Measurements from ENCODE around the gene LBH. TPM values are rescaled to one million over a fixed set of nuclear protein-coding genes. Genes with fewer than 3 reads are reported as not detected.

LBH gene
- total RNA-seq, 1 experiment from 2014 or later = 5.8 TPM

DNA sequence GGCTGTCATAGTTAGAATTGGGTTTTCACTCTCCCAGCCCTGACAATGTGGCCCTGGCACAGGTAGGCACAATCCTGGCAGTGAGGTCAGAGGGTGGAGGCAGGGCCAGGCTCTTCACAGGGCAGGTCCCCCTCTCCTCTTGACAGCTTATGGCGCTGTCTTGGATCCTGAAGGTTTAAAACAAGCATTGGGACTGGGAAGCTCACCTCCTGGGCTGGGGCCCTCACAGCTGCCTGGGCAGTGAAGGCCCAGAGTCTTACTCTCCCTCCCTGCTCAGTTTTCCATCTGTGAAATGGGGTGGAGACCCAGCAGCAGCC lies 23.3 kb downstream of the LBH start:
- TF ChIP-seq, protein P1, sequence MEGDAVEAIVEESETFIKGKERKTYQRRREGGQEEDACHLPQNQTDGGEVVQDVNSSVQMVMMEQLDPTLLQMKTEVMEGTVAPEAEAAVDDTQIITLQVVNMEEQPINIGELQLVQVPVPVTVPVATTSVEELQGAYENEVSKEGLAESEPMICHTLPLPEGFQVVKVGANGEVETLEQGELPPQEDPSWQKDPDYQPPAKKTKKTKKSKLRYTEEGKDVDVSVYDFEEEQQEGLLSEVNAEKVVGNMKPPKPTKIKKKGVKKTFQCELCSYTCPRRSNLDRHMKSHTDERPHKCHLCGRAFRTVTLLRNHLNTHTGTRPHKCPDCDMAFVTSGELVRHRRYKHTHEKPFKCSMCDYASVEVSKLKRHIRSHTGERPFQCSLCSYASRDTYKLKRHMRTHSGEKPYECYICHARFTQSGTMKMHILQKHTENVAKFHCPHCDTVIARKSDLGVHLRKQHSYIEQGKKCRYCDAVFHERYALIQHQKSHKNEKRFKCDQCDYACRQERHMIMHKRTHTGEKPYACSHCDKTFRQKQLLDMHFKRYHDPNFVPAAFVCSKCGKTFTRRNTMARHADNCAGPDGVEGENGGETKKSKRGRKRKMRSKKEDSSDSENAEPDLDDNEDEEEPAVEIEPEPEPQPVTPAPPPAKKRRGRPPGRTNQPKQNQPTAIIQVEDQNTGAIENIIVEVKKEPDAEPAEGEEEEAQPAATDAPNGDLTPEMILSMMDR (conservative IDR thresholded peaks at IDR 0.05; ENCODE audit: low read depth, low read length) = no peak
- TF ChIP-seq EZH2phosphoT487 (IDR thresholded peaks at IDR 0.05; ENCODE audit: borderline replicate concordance, low read length) = no peak
- TF ChIP-seq EZH2 (IDR thresholded peaks at IDR 0.05; ENCODE audit: low read length, unreplicated experiment) = no peak
- intact Hi-C loops (cut with micrococcal nuclease) = no loop called here
- Histone ChIP-seq H3K27ac (ENCODE audit: low read length) (no peak overlapping the region), H3K9me3 (ENCODE audit: low read length) (no peaks in the 10 kb centered on the region), H3K9ac (ENCODE audit: low read length) (no peak overlapping the region), H3K4me1 (ENCODE audit: insufficient read depth, low read length) (no peaks in the 10 kb centered on the region), H3K36me3 (ENCODE audit: low read depth, low read length) (no peaks in the 10 kb centered on the region), H3K79me2 (ENCODE audit: low read length) (no peaks in the 10 kb centered on the region), H3K4me2 (ENCODE audit: low read length) (no peak overlapping the region), H3K4me3 (ENCODE audit: low read length) (no peak overlapping the region), H4K20me1 (ENCODE audit: low read length) (no peaks in the 10 kb centered on the region), H3F3A (ENCODE audit: low read length, unreplicated experiment) (no peaks in the 10 kb centered on the region), H3K9me2 (replicated peaks; ENCODE audit: low read length) (no peaks in the 10 kb centered on the region), H2AFZ (ENCODE audit: low read length) (no peak overlapping the region), H3K27me3 (ENCODE audit: low read length) (peaks cover 5% of the 10 kb centered on the region; the same call in 1 of the 2 replicates)
- no peak for ATAC-seq
- ChIA-PET CTCF (no interaction called here), POLR2A (ENCODE audit: unreplicated experiment) (no interaction called here)
- no TSS peak for BruUV-seq (replicated peaks)
- DNase-seq = no peak

DNA sequence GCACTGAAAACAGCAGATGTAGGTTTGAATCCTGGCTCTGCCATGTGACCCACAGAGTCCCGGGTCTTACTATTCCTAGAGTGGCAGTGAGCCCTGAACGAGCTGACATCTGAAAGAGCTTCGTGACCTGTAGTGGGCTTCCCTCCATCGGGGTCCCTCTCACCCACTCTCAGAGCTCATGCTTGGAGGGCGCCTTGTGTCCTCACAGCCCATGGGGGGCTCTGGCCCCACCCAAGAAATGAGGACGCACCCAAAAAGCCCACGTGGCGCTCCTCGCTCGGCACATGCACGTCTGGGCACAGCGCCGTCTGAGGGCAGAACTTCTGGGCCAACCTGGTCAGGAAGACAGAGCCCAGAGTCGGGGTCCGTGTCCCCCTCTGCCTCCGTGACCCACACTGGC lies 23.7 kb downstream of the LBH start:
- Histone ChIP-seq H3F3A (ENCODE audit: low read length, unreplicated experiment) (no peaks in the 10 kb centered on the region), H3K9me3 (ENCODE audit: low read length) (no peaks in the 10 kb centered on the region), H4K20me1 (ENCODE audit: low read length) (no peaks in the 10 kb centered on the region), H3K27me3 (ENCODE audit: low read length) (peaks cover 3% of the 10 kb centered on the region; the same call in 1 of the 2 replicates), H3K4me3 (ENCODE audit: low read length) (no peak overlapping the region), H3K4me2 (ENCODE audit: low read length) (no peak overlapping the region), H3K4me1 (ENCODE audit: insufficient read depth, low read length) (no peaks in the 10 kb centered on the region), H3K36me3 (ENCODE audit: low read depth, low read length) (no peaks in the 10 kb centered on the region), H3K9me2 (replicated peaks; ENCODE audit: low read length) (no peaks in the 10 kb centered on the region), H3K27ac (ENCODE audit: low read length) (no peak overlapping the region), H3K9ac (ENCODE audit: low read length) (no peak overlapping the region), H3K79me2 (ENCODE audit: low read length) (no peaks in the 10 kb centered on the region), H2AFZ (ENCODE audit: low read length) (no peak overlapping the region)
- DNase-seq (no peak), ATAC-seq (no peak)
- BruUV-seq (replicated peaks) = no TSS peak
- intact Hi-C loops (cut with micrococcal nuclease) = no loop called here
- TF ChIP-seq EZH2 (IDR thresholded peaks at IDR 0.05; ENCODE audit: low read length, unreplicated experiment) (no peak), EZH2phosphoT487 (IDR thresholded peaks at IDR 0.05; ENCODE audit: borderline replicate concordance, low read length) (no peak)
- TF ChIP-seq, protein P1 (conservative IDR thresholded peaks at IDR 0.05; ENCODE audit: low read depth, low read length) = no peak
- ChIA-PET CTCF (no interaction called here), POLR2A (ENCODE audit: unreplicated experiment) (no interaction called here)

DNA sequence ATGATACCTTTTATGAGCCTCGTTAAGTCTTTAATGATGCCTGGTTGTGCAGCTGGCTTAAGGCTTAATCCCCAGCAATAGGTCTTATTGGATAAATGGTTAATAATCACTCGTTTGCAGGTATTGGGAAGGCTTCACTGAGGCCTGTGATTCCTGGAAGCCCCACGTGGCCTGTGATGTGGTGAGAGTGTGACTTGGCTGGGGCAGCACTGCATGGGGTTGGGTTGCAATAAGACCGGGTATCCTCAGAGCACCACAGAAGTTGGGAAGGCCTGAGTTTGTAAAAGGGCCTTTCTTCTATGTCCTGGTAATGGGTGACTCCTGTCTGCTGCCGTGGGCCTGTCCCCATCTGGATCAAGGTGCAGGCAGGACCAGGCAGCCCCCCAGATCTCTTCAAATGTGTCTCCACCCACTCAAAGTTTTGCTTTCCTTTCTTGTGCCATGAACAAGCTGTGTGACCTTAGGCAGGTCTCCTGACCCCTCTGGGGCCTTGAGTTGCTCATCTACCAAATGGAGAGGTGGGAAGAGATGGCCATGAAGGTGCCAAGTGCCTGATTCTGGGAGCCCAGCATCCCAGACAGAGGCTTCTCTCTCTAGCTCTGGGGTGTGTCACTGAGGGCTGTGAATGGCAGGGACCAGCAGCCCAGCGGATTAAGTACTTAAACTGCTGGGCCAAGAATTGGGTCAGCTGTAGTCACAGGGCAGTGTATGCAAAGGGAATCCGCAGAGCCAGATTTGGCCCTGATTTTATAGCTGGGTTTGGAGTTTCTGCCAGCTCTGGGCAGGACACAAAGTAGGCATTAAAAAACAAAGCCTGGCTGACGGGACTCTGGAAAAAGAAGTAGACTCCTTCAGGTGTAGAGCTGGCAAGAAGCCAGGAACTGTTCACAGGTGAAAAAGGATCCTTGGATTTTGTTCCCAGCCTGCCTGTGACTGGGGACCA lies 24.4 kb downstream of the LBH start:
- Histone ChIP-seq H3K4me1 (ENCODE audit: insufficient read depth, low read length) (no peaks in the 10 kb centered on the region), H2AFZ (ENCODE audit: low read length) (no peak overlapping the region), H3K9me3 (ENCODE audit: low read length) (no peaks in the 10 kb centered on the region), H3K79me2 (ENCODE audit: low read length) (no peaks in the 10 kb centered on the region), H3K4me2 (ENCODE audit: low read length) (no peak overlapping the region), H3K4me3 (ENCODE audit: low read length) (no peak overlapping the region), H3K9ac (ENCODE audit: low read length) (no peak overlapping the region), H3K27me3 (ENCODE audit: low read length) (peaks cover 9% of the 10 kb centered on the region; the same call in 1 of the 2 replicates), H3F3A (ENCODE audit: low read length, unreplicated experiment) (no peaks in the 10 kb centered on the region), H3K36me3 (ENCODE audit: low read depth, low read length) (no peaks in the 10 kb centered on the region), H4K20me1 (ENCODE audit: low read length) (no peaks in the 10 kb centered on the region), H3K9me2 (replicated peaks; ENCODE audit: low read length) (no peaks in the 10 kb centered on the region), H3K27ac (ENCODE audit: low read length) (no peak overlapping the region)
- BruUV-seq (replicated peaks) = no TSS peak
- no peak for DNase-seq
- ChIA-PET POLR2A (ENCODE audit: unreplicated experiment) (no interaction called here), CTCF (no interaction called here)
- intact Hi-C loops (cut with micrococcal nuclease) = no loop called here
- no peak for ATAC-seq
- TF ChIP-seq EZH2 (IDR thresholded peaks at IDR 0.05; ENCODE audit: low read length, unreplicated experiment) (no peak), EZH2phosphoT487 (IDR thresholded peaks at IDR 0.05; ENCODE audit: borderline replicate concordance, low read length) (no peak)
- TF ChIP-seq, protein P1 (conservative IDR thresholded peaks at IDR 0.05; ENCODE audit: low read depth, low read length) = no peak
